ENCODE results near the gene STK24.

GRCh38 chr13:98494769-98495168, 82.1 kb downstream of the STK24 start:
- no peak for TF ChIP-seq PATZ1 (CRISPR knock-in tag; IDR thresholded peaks at IDR 0.05; ENCODE audit: borderline replicate concordance)
- TF ChIP-seq ZFP3 (CRISPR knock-in tag; IDR thresholded peaks at IDR 0.05), result no peak
- TF ChIP-seq ARNTL (CRISPR knock-in tag; IDR thresholded peaks at IDR 0.05; ENCODE audit: borderline replicate concordance, low read depth), result no peak
- TF ChIP-seq CREB5 (CRISPR knock-in tag; IDR thresholded peaks at IDR 0.05; ENCODE audit: low read depth), result no peak
- TF ChIP-seq PPARA (CRISPR knock-in tag; IDR thresholded peaks at IDR 0.05; ENCODE audit: borderline replicate concordance), result no peak
- TF ChIP-seq ZFP30 (CRISPR knock-in tag; IDR thresholded peaks at IDR 0.05), result no peak
- no peak for TF ChIP-seq TCF4 (CRISPR knock-in tag; IDR thresholded peaks at IDR 0.05; ENCODE audit: borderline replicate concordance)
- TF ChIP-seq POU6F1 (CRISPR knock-in tag; IDR thresholded peaks at IDR 0.05; ENCODE audit: borderline replicate concordance, low read depth), result no peak
- no peak for TF ChIP-seq TOX (CRISPR knock-in tag; IDR thresholded peaks at IDR 0.05; ENCODE audit: borderline replicate concordance)
- no peak for TF ChIP-seq TSHZ2 (CRISPR knock-in tag; IDR thresholded peaks at IDR 0.05)
- no peak for TF ChIP-seq ZNF565 (CRISPR knock-in tag; conservative IDR thresholded peaks at IDR 0.05; ENCODE audit: low read depth)
- no peak for TF ChIP-seq SNAI2 (CRISPR knock-in tag; IDR thresholded peaks at IDR 0.05)
